Fibroblast of lung (primary cell): Measurements from ENCODE around the gene NFASC. TPM values are rescaled to one million over a fixed set of nuclear protein-coding genes. Genes with fewer than 3 reads are reported as not detected.

ENCODE experiments used
- DNase-seq, 2 donors: peaks; one replicate each; pipeline versions ENCODE4 v3.0.0 to v3.0.0-alpha.2; 2010; ENCODE audit warnings: low read depth in 2 of 2
- H2AFZ ChIP-seq: 2 replicates; pipeline ENCODE4 v1.5.1; 2012; ENCODE audit warnings: low read length, control low read depth, inconsistent platforms
- H3K27ac ChIP-seq: 2 replicates; pipeline ENCODE4 v1.5.1; 2011; ENCODE audit warnings: low read length, control low read depth; ENCODE audit not compliant: insufficient read depth
- H3K27me3 ChIP-seq: 2 replicates; pipeline ENCODE4 v1.5.1; 2011; ENCODE audit warnings: mild to moderate bottlenecking, low read length; ENCODE audit not compliant: control insufficient read depth, insufficient read depth
- H3K36me3 ChIP-seq: 2 replicates; pipeline ENCODE4 v1.5.1; 2011; ENCODE audit warnings: low read length; ENCODE audit not compliant: control insufficient read depth, insufficient read depth
- H3K4me1 ChIP-seq: 2 replicates; pipeline ENCODE4 v1.5.1; 2011; ENCODE audit warnings: low read length; ENCODE audit not compliant: control insufficient read depth, insufficient read depth; ENCODE audit errors: extremely low read depth
- H3K4me2 ChIP-seq: 2 replicates; pipeline ENCODE4 v1.5.1; 2011; ENCODE audit warnings: low read length, control low read depth; ENCODE audit not compliant: insufficient read depth; ENCODE audit errors: extremely low read depth
- H3K4me3 ChIP-seq, 4 experiments: fragments of 200-600 bp in 1 of 4; sonication (generic) in 1 of 4; replicated peaks in 1 of 4; 2 replicates each; pipeline ENCODE4 v1.5.1; 2011 to 2016; ENCODE audit warnings: low read length in 4 of 4, low read depth in 3 of 4, mild to moderate bottlenecking in 3 of 4, control low read depth in 2 of 4, inconsistent platforms in 1 of 4, mixed read lengths in 1 of 4; ENCODE audit not compliant: insufficient read depth in 1 of 4; ENCODE audit errors: control extremely low read depth in 1 of 4
- H3K79me2 ChIP-seq: 2 replicates; pipeline ENCODE4 v1.5.1; 2012; ENCODE audit warnings: mild to moderate bottlenecking, low read length, inconsistent platforms; ENCODE audit not compliant: control insufficient read depth, insufficient read depth
- H3K9ac ChIP-seq: 2 replicates; pipeline ENCODE4 v1.5.1; 2011; ENCODE audit warnings: mild to moderate bottlenecking, low read length, control low read depth; ENCODE audit not compliant: insufficient read depth
- H3K9me3 ChIP-seq: 2 replicates; pipeline ENCODE4 v1.5.1; 2012; ENCODE audit warnings: low read depth, low read length; ENCODE audit not compliant: control insufficient read depth, insufficient read depth
- H4K20me1 ChIP-seq: 2 replicates; pipeline ENCODE4 v1.5.1; 2011; ENCODE audit warnings: low read length; ENCODE audit not compliant: control insufficient read depth, insufficient read depth; ENCODE audit errors: extremely low read depth
- EZH2 ChIP-seq: IDR thresholded peaks from 2 replicates; pipeline ENCODE4 v1.5.1; 2012; ENCODE audit warnings: low read length, control low read depth, mild to moderate bottlenecking; ENCODE audit errors: missing control alignments
- polyA plus RNA-seq, 2 donors: library from polyadenylated mRNA; depleted of rRNA in 1 of 2; stranded (reverse) in 1 of 2; unstranded in 1 of 2; fragments of >200 nt; gene quantifications; 2 replicates each; pipeline ENCODE4 v1.2.1, GENCODE V29; 2011 to 2012; ENCODE audit warnings: missing spikeins in 1 of 2
- total RNA-seq: library from RNA; depleted of rRNA; stranded (reverse); fragments of >200 nt; gene quantifications from 2 replicates; pipeline ENCODE4 v1.2.1, GENCODE V29; 2014
- TF ChIP-seq, protein P1 (sequence below), 2 donors: IDR thresholded peaks in 1 of 2; conservative IDR thresholded peaks in 1 of 2; 1 replicate in 1 of 2; 2 replicates in 1 of 2; pipeline ENCODE4 v1.5.1; 2011 to 2012; ENCODE audit warnings: low read length in 2 of 2, control low read depth in 1 of 2, inconsistent platforms in 1 of 2, low read depth in 1 of 2, mild to moderate bottlenecking in 1 of 2

Gene NFASC
- total and polyA plus RNA-seq, 2 donors (not counting 1 experiment from before 2014, with no cell fraction given) = 13.4 to 16.5 TPM

DNA sequence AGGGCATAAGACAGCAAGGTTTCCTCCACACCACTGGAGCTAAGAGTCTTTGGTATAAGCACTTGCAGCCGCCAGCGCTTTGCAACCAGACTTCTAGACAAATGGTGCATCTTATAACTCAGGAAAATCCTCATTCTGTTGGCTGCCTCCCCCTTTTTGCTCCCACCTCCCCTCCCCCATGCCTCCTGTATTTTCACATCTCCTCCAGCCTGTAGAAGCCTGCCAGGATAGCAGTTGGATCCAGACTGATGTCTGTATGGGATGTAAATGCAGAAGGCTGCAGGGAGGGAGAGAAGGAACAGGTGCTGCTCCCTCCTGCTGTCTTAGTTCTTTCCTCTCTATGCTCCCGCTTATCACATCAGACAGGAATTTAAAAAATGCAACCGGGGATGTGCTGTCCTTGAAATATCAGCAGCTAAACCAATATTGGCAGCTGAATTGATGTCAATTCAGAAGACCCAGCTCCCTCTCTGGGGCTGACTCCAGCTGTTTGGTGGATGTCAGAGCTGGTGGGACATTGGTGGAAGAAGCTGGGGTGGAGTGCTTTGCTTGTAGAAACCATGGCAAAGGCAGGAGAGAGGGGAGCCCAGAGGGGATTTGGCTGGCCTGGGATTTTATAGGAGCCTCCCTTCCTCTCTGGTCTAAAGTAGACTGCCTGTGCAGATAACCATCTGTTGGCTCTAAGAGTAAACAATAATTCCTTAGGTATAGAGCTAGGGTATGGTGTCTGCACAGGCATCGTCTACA, 53.5 kb downstream of the NFASC start:
- TF ChIP-seq, protein P1, sequence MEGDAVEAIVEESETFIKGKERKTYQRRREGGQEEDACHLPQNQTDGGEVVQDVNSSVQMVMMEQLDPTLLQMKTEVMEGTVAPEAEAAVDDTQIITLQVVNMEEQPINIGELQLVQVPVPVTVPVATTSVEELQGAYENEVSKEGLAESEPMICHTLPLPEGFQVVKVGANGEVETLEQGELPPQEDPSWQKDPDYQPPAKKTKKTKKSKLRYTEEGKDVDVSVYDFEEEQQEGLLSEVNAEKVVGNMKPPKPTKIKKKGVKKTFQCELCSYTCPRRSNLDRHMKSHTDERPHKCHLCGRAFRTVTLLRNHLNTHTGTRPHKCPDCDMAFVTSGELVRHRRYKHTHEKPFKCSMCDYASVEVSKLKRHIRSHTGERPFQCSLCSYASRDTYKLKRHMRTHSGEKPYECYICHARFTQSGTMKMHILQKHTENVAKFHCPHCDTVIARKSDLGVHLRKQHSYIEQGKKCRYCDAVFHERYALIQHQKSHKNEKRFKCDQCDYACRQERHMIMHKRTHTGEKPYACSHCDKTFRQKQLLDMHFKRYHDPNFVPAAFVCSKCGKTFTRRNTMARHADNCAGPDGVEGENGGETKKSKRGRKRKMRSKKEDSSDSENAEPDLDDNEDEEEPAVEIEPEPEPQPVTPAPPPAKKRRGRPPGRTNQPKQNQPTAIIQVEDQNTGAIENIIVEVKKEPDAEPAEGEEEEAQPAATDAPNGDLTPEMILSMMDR (conservative IDR thresholded peaks at IDR 0.05 in 1 of 2, IDR thresholded peaks at IDR 0.05 in 1 of 2; ENCODE audit: low read depth in 1 of 2, low read length in 2 of 2) = no peak
- TF ChIP-seq EZH2 = no peak
- Histone ChIP-seq H3K27ac (no peak overlapping the region), H3K4me3 (no peak overlapping the region), H3K9ac (no peak overlapping the region), H3K4me1 (no peaks in the 10 kb centered on the region), H3K36me3 (no peaks in the 10 kb centered on the region), H4K20me1 (no peaks in the 10 kb centered on the region), H3K27me3 (no peaks in the 10 kb centered on the region), H3K79me2 (no peaks in the 10 kb centered on the region), H2AFZ (no peak overlapping the region), H3K4me2 (no peak overlapping the region), H3K9me3 (no peaks in the 10 kb centered on the region)
- peak in 1 of 2 donors; percentile 50 for DNase-seq

DNA sequence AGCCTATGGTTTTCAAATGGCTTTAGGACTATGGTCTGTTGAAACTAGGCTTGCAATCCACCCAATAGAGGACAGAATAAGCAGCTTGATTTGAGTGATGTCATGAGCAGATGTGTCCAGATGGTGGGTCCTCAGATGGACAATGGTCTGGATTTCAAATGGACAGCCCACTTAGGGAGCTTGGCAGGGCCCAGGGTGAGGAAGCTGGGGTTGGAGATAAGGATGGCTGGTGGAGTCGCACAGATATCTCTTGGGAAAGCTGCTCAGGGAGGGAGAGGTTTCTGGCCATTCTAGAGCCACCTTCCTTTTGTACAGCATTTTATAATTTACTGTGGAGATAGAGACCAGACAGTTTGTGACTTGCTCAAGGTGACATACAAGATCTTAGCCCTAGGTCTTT, 55.0 kb downstream of the NFASC start:
- Histone ChIP-seq H4K20me1 (no peaks in the 10 kb centered on the region), H3K4me3 (no peak overlapping the region), H3K27me3 (no peaks in the 10 kb centered on the region), H3K4me1 (no peaks in the 10 kb centered on the region), H3K4me2 (no peak overlapping the region), H3K9ac (no peak overlapping the region), H3K9me3 (no peaks in the 10 kb centered on the region), H3K27ac (no peak overlapping the region), H3K79me2 (no peaks in the 10 kb centered on the region), H3K36me3 (no peaks in the 10 kb centered on the region), H2AFZ (no peak overlapping the region)
- no peak for DNase-seq
- TF ChIP-seq EZH2 = no peak
- TF ChIP-seq, protein P1 (conservative IDR thresholded peaks at IDR 0.05 in 1 of 2, IDR thresholded peaks at IDR 0.05 in 1 of 2; ENCODE audit: low read depth in 1 of 2, low read length in 2 of 2) = no peak

DNA sequence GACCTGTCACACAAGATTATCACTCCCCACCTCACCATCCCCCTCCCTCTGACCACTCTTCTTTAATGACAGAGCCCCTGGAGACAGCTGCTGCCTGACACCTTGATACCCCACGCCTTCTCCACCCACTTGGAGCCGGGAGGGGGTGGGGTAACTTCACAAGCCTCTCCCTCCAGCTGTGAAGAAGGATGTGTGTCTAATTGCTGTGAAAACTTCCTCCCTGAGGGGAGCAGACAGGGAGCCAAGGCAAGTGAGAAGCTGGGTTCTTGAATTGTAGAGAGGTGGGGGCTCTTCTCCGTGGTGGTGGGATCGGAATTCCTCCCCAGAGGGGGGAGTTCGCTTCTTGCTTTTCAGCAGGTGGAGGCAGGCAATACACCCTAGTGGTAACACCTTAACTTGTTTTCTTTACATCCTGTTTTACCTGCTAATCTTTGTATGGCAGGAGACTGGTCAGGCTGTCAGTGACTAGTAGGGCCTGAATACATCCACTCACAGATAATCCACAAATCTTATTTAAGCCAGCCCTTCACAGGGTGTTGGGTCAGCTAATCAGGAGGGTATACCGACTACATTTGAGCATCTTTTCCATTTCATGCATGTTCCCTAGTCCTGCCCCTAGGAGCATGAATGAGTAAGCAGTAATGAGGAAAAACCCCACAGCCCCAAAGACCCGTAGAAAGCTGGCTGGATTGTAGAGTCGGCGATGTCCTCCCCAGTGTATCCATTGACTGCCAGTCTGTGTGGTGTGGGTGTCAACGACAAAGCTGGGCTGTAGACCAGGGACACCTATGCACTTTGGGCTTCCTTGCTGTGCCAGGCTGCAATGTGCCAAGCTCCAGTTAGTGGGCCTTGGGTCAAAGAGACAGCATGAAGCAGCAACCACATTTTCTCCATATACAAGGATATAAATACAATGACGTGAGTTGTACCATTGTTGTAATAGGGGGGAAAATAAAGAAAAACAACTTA, 57.3 kb downstream of the NFASC start:
- TF ChIP-seq, protein P1 (conservative IDR thresholded peaks at IDR 0.05 in 1 of 2, IDR thresholded peaks at IDR 0.05 in 1 of 2; ENCODE audit: low read depth in 1 of 2, low read length in 2 of 2) = no peak
- no peak for TF ChIP-seq EZH2
- H3K4me2 ChIP-seq = no peak overlapping the region

More for the DNA sequence above, 57.3 kb downstream of the NFASC start:
- H3K9me3 ChIP-seq = no peaks in the 10 kb centered on the region
- no peak overlapping the region for H3K27ac ChIP-seq
- H4K20me1 ChIP-seq = no peaks in the 10 kb centered on the region
- no peaks in the 10 kb centered on the region for H3K79me2 ChIP-seq
- no peak overlapping the region for H3K9ac ChIP-seq
- H2AFZ ChIP-seq = no peak overlapping the region
- no peak for DNase-seq
- no peaks in the 10 kb centered on the region for H3K36me3 ChIP-seq
- H3K27me3 ChIP-seq = no peaks in the 10 kb centered on the region
- H3K4me3 ChIP-seq = no peak overlapping the region
- no peaks in the 10 kb centered on the region for H3K4me1 ChIP-seq
